DOHH2 (cell line): ENCODE results near the gene MAP2K6.

ENCODE experiments used
- H3F3A ChIP-seq: fragments of 200-600 bp; sonication (generic), shearing (Covaris generic); 2 replicates; pipeline ENCODE4 v1.6.0; 2016; ENCODE audit warnings: antibody characterized with exemption, mild to moderate bottlenecking; ENCODE audit not compliant: control insufficient read depth, insufficient read depth
- H3K27ac ChIP-seq: fragments of 200-600 bp; sonication (generic); 2 replicates; pipeline ENCODE4 v1.5.1; 2014; ENCODE audit warnings: low read depth, mild to moderate bottlenecking, low read length, moderate library complexity
- H3K27me3 ChIP-seq: fragments of 200-600 bp; sonication (generic); 2 replicates; pipeline ENCODE4 v1.6.1; 2014; ENCODE audit warnings: mild to moderate bottlenecking, low read length, mixed read lengths; ENCODE audit not compliant: control insufficient read depth
- H3K36me3 ChIP-seq: fragments of 200-600 bp; sonication (generic); 2 replicates; pipeline ENCODE4 v1.6.1; 2014; ENCODE audit warnings: mild to moderate bottlenecking, low read length, moderate library complexity, mixed read lengths; ENCODE audit not compliant: control insufficient read depth
- H3K4me1 ChIP-seq: fragments of 200-600 bp; sonication (generic); 2 replicates; pipeline ENCODE4 v1.6.1; 2014; ENCODE audit warnings: mild to moderate bottlenecking, low read length, mixed read lengths; ENCODE audit not compliant: control insufficient read depth
- H3K4me2 ChIP-seq: fragments of 200-600 bp; sonication (generic); 2 replicates; pipeline ENCODE4 v1.6.0; 2014; ENCODE audit warnings: mild to moderate bottlenecking, low read length, moderate library complexity
- H3K4me3 ChIP-seq: fragments of 200-600 bp; sonication (generic); 2 replicates; pipeline ENCODE4 v1.5.1; 2014; ENCODE audit warnings: mild to moderate bottlenecking, low read length, mixed read lengths
- H3K79me2 ChIP-seq: fragments of 200-600 bp; sonication (generic); 2 replicates; pipeline ENCODE4 v1.6.1; 2014; ENCODE audit warnings: mild to moderate bottlenecking, low read length, mixed read lengths; ENCODE audit not compliant: control insufficient read depth
- H3K9me2 ChIP-seq: fragments of 200-600 bp; sonication (generic); replicated peaks from 2 replicates; pipeline ENCODE4 v1.6.1; 2014; ENCODE audit warnings: mild to moderate bottlenecking, low read length, mixed read lengths; ENCODE audit not compliant: control insufficient read depth
- H3K9me3 ChIP-seq: fragments of 200-600 bp; sonication (generic); 2 replicates; pipeline ENCODE4 v1.6.1; 2014; ENCODE audit warnings: antibody characterized with exemption, low read length, mixed read lengths; ENCODE audit not compliant: control insufficient read depth, insufficient read depth
- H4K20me1 ChIP-seq: fragments of 200-600 bp; sonication (generic); 2 replicates; pipeline ENCODE4 v1.6.0; 2014; ENCODE audit warnings: low read depth, mild to moderate bottlenecking, antibody characterized with exemption, low read length, moderate library complexity; ENCODE audit not compliant: control insufficient read depth, insufficient read depth
- EZH2phosphoT487 ChIP-seq: fragments of 200-600 bp; sonication (generic); IDR thresholded peaks from 2 replicates; pipeline ENCODE4 v1.6.1; 2017; ENCODE audit warnings: borderline replicate concordance, mild to moderate bottlenecking, antibody characterized with exemption, low read length, moderate library complexity, mixed read lengths
- TF ChIP-seq, protein P1 (sequence below): fragments of 200-600 bp; sonication (generic); IDR thresholded peaks from one replicate; pipeline ENCODE4 v1.5.1; 2014; ENCODE audit warnings: antibody characterized with exemption, mild to moderate bottlenecking, low read depth, low read length; ENCODE audit not compliant: poor library complexity, severe bottlenecking

Gene MAP2K6

DNA sequence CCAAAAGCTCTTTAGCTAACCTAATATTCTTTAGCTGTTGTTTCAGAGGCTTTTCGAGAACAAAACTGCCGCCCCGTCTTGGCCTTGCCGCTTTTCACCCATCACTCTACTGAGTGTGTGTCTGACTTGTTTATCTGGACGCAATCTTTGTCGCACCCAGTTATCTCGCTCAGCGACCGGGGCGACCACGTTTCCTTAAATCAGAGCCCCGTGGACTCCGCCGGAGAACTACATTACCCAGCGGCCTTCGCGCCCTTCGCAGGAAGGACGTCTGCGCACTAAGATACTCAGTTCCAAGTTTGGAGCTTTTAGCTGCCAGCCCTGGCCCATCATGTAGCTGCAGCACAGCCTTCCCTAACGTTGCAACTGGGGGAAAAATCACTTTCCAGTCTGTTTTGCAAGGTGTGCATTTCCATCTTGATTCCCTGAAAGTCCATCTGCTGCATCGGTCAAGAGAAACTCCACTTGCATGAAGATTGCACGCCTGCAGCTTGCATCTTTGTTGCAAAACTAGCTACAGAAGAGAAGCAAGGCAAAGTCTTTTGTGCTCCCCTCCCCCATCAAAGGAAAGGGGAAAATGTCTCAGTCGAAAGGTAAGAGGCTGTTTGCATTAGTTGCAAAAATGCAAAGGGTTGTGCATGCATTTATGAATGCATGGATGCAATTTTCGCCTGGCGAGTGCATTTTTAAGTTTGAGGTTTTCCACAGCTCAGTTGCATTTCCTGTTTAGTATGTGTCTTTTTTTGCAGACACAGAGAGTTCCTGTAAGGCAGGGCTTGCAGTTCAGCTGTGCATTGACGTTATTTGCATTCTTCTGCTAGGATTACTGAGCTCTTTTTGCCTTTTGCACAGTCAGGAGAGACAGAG is at the start of gene MAP2K6:
TSS of gene MAP2K6 (plus strand) at position 290 of the 867 bp plus-strand sequence. CDS start at position 578, 288 bp downstream.
- H3K27ac ChIP-seq: peak within 1 kb of the TSS; percentile 64
- no peaks in the 10 kb centered on the region for H3K9me2 ChIP-seq
- peak within 1 kb of the TSS; percentile 100 for H3K4me2 ChIP-seq
- no peaks in the 10 kb centered on the region for H3K79me2 ChIP-seq
- no peak for TF ChIP-seq EZH2phosphoT487
- TF ChIP-seq, protein P1, sequence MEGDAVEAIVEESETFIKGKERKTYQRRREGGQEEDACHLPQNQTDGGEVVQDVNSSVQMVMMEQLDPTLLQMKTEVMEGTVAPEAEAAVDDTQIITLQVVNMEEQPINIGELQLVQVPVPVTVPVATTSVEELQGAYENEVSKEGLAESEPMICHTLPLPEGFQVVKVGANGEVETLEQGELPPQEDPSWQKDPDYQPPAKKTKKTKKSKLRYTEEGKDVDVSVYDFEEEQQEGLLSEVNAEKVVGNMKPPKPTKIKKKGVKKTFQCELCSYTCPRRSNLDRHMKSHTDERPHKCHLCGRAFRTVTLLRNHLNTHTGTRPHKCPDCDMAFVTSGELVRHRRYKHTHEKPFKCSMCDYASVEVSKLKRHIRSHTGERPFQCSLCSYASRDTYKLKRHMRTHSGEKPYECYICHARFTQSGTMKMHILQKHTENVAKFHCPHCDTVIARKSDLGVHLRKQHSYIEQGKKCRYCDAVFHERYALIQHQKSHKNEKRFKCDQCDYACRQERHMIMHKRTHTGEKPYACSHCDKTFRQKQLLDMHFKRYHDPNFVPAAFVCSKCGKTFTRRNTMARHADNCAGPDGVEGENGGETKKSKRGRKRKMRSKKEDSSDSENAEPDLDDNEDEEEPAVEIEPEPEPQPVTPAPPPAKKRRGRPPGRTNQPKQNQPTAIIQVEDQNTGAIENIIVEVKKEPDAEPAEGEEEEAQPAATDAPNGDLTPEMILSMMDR: no peak
- H3F3A ChIP-seq: peaks cover 14% of the 10 kb centered on the region
- no peaks in the 10 kb centered on the region for H3K27me3 ChIP-seq
- peaks cover 29% of the 10 kb centered on the region for H3K4me1 ChIP-seq
- H3K4me3 ChIP-seq: peak within 1 kb of the TSS; percentile 86
- no peaks in the 10 kb centered on the region for H4K20me1 ChIP-seq
- H3K9me3 ChIP-seq: no peaks in the 10 kb centered on the region
- no peaks in the 10 kb centered on the region for H3K36me3 ChIP-seq

DNA sequence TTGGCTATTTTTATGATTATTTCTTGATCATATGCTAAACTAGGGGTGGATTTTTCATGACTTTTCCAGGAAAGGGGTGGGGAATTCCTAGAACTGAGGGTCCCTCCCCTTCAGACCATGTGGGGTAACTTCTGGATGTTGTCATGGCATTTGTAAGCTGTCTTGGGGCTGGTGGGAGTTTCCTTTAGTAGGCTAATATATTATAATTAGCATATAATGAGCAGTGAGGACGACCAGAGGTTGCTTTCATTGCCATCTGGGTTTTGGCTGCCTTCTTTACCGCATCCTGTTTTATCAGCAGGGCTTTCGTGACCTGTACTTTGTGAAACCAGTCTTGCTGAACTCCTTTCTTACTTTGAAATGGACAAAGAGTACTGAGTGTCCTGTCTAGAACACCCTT is 47.2 kb upstream of the MAP2K6 start:
- Histone ChIP-seq H3K4me3 (no peak overlapping the region), H3K27me3 (peaks cover 5% of the 10 kb centered on the region; the same call in 1 of the 2 replicates), H3F3A (no peaks in the 10 kb centered on the region), H3K9me2 (no peaks in the 10 kb centered on the region), H4K20me1 (no peaks in the 10 kb centered on the region), H3K27ac (no peak overlapping the region), H3K4me2 (no peak overlapping the region), H3K4me1 (no peaks in the 10 kb centered on the region), H3K9me3 (no peaks in the 10 kb centered on the region), H3K79me2 (no peaks in the 10 kb centered on the region), H3K36me3 (no peaks in the 10 kb centered on the region)
- no peak for TF ChIP-seq EZH2phosphoT487
- TF ChIP-seq, protein P1: no peak

DNA sequence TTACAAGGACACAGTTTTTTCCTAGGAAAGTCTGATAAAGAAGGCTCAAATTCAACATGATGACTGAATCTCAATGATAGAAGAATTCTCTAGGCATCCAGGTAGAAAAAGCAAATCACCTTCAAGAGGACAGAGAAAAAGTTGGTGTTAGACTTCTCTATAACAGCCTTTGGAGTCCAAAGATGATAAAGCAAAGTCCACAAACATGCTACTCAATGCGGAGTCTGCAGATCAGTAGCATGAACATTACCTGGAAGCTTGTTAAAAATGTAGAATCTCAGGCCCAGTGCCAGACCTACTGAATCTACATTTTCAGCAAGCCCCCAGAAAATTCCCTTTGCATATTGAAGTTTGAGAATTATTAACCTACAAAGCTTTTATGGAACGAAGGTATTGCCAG is 41.4 kb upstream of the MAP2K6 start:
- Histone ChIP-seq H3F3A (no peaks in the 10 kb centered on the region), H3K4me3 (no peak overlapping the region), H3K36me3 (no peaks in the 10 kb centered on the region), H3K9me3 (no peaks in the 10 kb centered on the region), H3K4me1 (no peaks in the 10 kb centered on the region), H3K27me3 (0 out of 2 replicates have a peak, but pooled peaks cover 2% of the 10 kb centered on the region), H3K27ac (no peak overlapping the region), H3K4me2 (no peak overlapping the region), H3K79me2 (no peaks in the 10 kb centered on the region), H3K9me2 (no peaks in the 10 kb centered on the region), H4K20me1 (no peaks in the 10 kb centered on the region)
- TF ChIP-seq, protein P1: no peak
- TF ChIP-seq EZH2phosphoT487: no peak
